ENCODE measurements around the gene NPPC.

- TF ChIP-seq CTCF (IDR thresholded peaks at IDR 0.05; ENCODE audit: insufficient read depth, low read length, poor library complexity, severe bottlenecking): no peak
- no peak for TF ChIP-seq EZH2phosphoT487 (conservative IDR thresholded peaks at IDR 0.05; ENCODE audit: low read length)
Observed at GRCh38 chr2:231886071-231886681, 40.0 kb downstream of the NPPC start.
